ENCODE measurements around the gene COL27A1. TPM values are rescaled to one million over a fixed set of nuclear protein-coding genes. Genes with fewer than 3 reads are reported as not detected.

COL27A1 gene
- total and polyA plus RNA-seq, 4 donors, result 10.9 to 25.6 (median 17.4) TPM

GRCh38 chr9:114139071-114139470 lies 16.3 kb upstream of the COL27A1 start:
- H3K4me3 ChIP-seq, result no peak overlapping the region
- no peak overlapping the region for H3K9ac ChIP-seq (ENCODE audit: insufficient read depth in 1 of 2, low read length in 2 of 2)
- H3K36me3 ChIP-seq (ENCODE audit: control insufficient read depth in 4 of 4, insufficient read depth in 4 of 4, low read length in 4 of 4), result no peaks in the 10 kb centered on the region
- DNase-seq, result no peak
- no peaks in the 10 kb centered on the region for H3K9me3 ChIP-seq (ENCODE audit: control insufficient read depth in 4 of 4, insufficient read depth in 3 of 4, low read length in 3 of 4)
- ATAC-seq (ENCODE audit: insufficient read depth, low FRiP score), result no peak
- peak overlapping the region in 1 of 2 donors; percentile 21 for H3K27ac ChIP-seq (ENCODE audit: low read depth in 1 of 2, low read length in 1 of 2)
- H3K4me1 ChIP-seq (ENCODE audit: control insufficient read depth in 5 of 5, insufficient read depth in 5 of 5, low read length in 5 of 5), result peaks cover 9 to 26% (median 14%) of the 10 kb centered on the region in 5 donors
- no peaks in the 10 kb centered on the region for H3K27me3 ChIP-seq (ENCODE audit: control insufficient read depth in 3 of 3, insufficient read depth in 3 of 3, low read length in 2 of 3)
- TF ChIP-seq CTCF (IDR thresholded peaks at IDR 0.05; ENCODE audit: control extremely low read depth, extremely low read depth), result no peak
- WGBS, 2 donors, result 75 to 82% methylated on average over 5 of the region's 5 CpGs

DNA sequence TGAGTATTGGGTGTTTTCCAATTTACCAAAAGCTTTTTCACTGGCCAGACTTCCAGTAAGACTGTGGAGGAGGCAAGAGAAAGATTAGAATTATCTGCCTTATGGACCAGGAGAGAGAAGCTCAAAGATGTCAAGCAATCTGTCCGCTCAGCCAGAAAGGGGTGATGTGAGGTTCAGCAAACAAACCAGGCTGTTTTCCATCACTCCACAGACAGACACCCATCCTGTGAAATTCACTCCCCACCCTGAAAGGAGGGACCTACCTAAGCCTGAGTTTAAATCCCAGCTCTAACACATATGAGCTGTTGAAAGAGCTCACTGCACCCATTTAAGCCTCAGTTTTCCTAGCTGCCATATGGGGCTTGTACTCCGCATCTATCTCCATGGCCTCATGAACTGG lies 14.9 kb upstream of the COL27A1 start:
- Histone ChIP-seq H3K4me3 (no peak overlapping the region), H3K36me3 (ENCODE audit: control insufficient read depth in 4 of 4, insufficient read depth in 4 of 4, low read length in 4 of 4) (no peaks in the 10 kb centered on the region), H3K27me3 (ENCODE audit: control insufficient read depth in 3 of 3, insufficient read depth in 3 of 3, low read length in 2 of 3) (no peaks in the 10 kb centered on the region), H3K9me3 (ENCODE audit: control insufficient read depth in 4 of 4, insufficient read depth in 3 of 4, low read length in 3 of 4) (no peaks in the 10 kb centered on the region), H3K9ac (ENCODE audit: insufficient read depth in 1 of 2, low read length in 2 of 2) (no peak overlapping the region), H3K4me1 (ENCODE audit: control insufficient read depth in 5 of 5, insufficient read depth in 5 of 5, low read length in 5 of 5) (peaks cover 9 to 25% (median 14%) of the 10 kb centered on the region in 5 donors), H3K27ac (ENCODE audit: low read depth in 1 of 2, low read length in 1 of 2) (no peak overlapping the region)
- TF ChIP-seq CTCF (IDR thresholded peaks at IDR 0.05; ENCODE audit: control extremely low read depth, extremely low read depth), result no peak
- DNase-seq (no peak), ATAC-seq (ENCODE audit: insufficient read depth, low FRiP score) (no peak)
- 88 to 99% methylated on average over 2 of the region's 2 CpGs for WGBS, 2 donors

GRCh38 chr9:114140850-114141249 lies 14.5 kb upstream of the COL27A1 start:
- H3K9ac ChIP-seq (ENCODE audit: insufficient read depth in 1 of 2, low read length in 2 of 2), result no peak overlapping the region
- 54 to 71% methylated on average over 4 of the region's 4 CpGs for WGBS, 2 donors
- ATAC-seq (ENCODE audit: insufficient read depth, low FRiP score) (no peak), DNase-seq (peak in 1 of 3 donors; percentile 37)
- H3K36me3 ChIP-seq (ENCODE audit: control insufficient read depth in 4 of 4, insufficient read depth in 4 of 4, low read length in 4 of 4), result no peaks in the 10 kb centered on the region
- no peak overlapping the region for H3K27ac ChIP-seq (ENCODE audit: low read depth in 1 of 2, low read length in 1 of 2)
- H3K4me1 ChIP-seq (ENCODE audit: control insufficient read depth in 5 of 5, insufficient read depth in 5 of 5, low read length in 5 of 5), result peaks cover 9 to 25% (median 14%) of the 10 kb centered on the region in 5 donors
- no peak overlapping the region for H3K4me3 ChIP-seq
- no peak for TF ChIP-seq CTCF (IDR thresholded peaks at IDR 0.05; ENCODE audit: control extremely low read depth, extremely low read depth)
- no peaks in the 10 kb centered on the region for H3K27me3 ChIP-seq (ENCODE audit: control insufficient read depth in 3 of 3, insufficient read depth in 3 of 3, low read length in 2 of 3)
- H3K9me3 ChIP-seq (ENCODE audit: control insufficient read depth in 4 of 4, insufficient read depth in 3 of 4, low read length in 3 of 4), result no peaks in the 10 kb centered on the region

All from lung (tissue), 12 donors.